ENCODE data around the gene CLIP4.

DNA sequence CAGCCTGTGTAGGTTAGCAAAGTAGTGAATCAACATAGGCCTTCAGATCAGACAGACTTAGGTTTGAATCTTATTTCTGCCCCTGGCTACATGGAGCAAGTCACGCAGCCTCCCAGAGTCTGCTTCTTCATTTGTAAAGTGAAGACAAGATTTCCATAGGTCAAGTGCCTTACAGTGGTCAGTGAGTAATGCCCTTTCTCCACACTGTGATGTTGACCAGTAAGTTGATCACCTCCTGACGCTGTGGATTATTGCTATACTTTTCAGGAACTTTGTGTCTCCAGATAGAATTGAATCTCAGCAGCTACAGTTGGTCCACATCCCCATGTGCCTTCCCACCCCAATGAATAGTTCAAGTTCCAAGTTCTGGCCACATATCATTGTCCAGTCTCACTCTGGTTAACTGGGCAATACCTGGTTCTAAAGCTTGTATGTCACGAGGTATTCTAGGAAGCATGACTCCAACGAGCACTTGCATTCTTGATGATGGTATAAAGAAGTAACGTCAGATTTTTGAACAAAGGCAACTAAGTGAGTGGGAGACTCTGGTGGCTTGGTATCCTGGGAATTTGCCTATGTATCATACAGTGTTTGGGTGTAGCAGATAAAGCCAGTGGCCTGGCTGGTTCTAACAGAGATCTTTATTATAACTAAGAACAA, 2.1 kb upstream of the CLIP4 start:
- TF ChIP-seq, protein P1, sequence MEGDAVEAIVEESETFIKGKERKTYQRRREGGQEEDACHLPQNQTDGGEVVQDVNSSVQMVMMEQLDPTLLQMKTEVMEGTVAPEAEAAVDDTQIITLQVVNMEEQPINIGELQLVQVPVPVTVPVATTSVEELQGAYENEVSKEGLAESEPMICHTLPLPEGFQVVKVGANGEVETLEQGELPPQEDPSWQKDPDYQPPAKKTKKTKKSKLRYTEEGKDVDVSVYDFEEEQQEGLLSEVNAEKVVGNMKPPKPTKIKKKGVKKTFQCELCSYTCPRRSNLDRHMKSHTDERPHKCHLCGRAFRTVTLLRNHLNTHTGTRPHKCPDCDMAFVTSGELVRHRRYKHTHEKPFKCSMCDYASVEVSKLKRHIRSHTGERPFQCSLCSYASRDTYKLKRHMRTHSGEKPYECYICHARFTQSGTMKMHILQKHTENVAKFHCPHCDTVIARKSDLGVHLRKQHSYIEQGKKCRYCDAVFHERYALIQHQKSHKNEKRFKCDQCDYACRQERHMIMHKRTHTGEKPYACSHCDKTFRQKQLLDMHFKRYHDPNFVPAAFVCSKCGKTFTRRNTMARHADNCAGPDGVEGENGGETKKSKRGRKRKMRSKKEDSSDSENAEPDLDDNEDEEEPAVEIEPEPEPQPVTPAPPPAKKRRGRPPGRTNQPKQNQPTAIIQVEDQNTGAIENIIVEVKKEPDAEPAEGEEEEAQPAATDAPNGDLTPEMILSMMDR (IDR thresholded peaks at IDR 0.05; ENCODE audit: low read length) = no peak
- TF ChIP-seq EZH2 (IDR thresholded peaks at IDR 0.05; ENCODE audit: borderline replicate concordance, low read length) = no peak
